ENCODE results near the gene FOXR2. TPM values are rescaled to one million over a fixed set of nuclear protein-coding genes. Genes with fewer than 3 reads are reported as not detected.

Gene FOXR2
- polyA plus RNA-seq, 1 donor from 2014 or later: not detected

Other genes with a start within 250 kb of the FOXR2 start
- gene MAGEH1, start 171.3 kb upstream of the FOXR2 start, polyA plus RNA-seq: 18.2 TPM
- 0.45 TPM for gene USP51, start 133.6 kb upstream of the FOXR2 start, polyA plus RNA-seq
- gene RRAGB, start 94.3 kb downstream of the FOXR2 start, polyA plus RNA-seq: 16.0 TPM

Data from IgD-negative memory B cell (primary cell).